Stimulated activated CD8-positive, alpha-beta memory T cell treated with anti-CD3 and anti-CD28 coated beads, Interleukin-7, amount 100 ng/mL, for 1 hour (primary cell): ENCODE measurements around the gene ZNF646.

Experiments
- DNase-seq, 2 donors: peaks; one replicate each; pipeline ENCODE4 v3.0.0-alpha.2; 2020; ENCODE audit warnings: low read depth in 2 of 2

Gene ZNF646

DNA sequence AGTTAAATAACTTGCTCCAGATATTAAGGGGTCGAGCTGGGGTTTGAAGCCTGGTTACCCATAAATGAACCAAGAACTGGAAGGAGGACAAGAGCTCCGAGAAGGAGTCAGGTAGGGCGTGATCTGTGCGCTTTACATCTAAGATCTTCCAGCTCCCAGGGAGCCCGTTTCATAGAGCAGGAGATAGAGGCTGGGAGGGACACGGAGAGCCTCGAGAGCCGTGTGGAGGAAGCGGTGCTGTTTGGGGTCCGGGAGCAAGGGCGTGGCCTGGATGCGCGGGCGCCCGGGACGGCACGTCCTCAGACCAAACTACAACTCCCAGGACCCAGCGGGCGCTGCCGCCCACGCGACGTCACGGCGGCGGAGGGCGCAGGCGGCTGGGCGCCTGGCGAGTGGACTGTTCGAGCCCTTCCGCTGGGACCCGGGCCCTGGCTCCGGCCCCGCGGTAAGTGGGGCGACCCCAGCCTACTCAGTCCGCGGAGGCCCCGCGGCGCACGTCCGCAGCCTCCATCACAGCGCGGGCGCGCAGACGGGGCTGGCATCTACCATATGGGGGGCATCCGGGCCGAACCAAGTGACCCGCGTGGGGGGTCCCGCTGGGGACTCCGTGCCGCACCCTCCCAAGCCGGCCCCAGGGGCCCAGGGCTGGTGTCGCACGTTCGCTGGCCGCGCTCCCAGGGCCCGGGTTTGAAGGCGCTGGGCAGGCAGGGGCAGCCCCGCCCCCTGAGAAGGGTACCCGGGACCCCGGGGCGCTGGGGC lies 34.0 kb downstream of the ZNF646 start, which contains the start of gene BCKDK:
BCKDK (plus strand) TSS at position 352 of the 759 bp plus-strand sequence. CDS start 838 bp downstream, outside the sequence.
- peak in 1 of 2 donors; percentile 40 for DNase-seq

DNA sequence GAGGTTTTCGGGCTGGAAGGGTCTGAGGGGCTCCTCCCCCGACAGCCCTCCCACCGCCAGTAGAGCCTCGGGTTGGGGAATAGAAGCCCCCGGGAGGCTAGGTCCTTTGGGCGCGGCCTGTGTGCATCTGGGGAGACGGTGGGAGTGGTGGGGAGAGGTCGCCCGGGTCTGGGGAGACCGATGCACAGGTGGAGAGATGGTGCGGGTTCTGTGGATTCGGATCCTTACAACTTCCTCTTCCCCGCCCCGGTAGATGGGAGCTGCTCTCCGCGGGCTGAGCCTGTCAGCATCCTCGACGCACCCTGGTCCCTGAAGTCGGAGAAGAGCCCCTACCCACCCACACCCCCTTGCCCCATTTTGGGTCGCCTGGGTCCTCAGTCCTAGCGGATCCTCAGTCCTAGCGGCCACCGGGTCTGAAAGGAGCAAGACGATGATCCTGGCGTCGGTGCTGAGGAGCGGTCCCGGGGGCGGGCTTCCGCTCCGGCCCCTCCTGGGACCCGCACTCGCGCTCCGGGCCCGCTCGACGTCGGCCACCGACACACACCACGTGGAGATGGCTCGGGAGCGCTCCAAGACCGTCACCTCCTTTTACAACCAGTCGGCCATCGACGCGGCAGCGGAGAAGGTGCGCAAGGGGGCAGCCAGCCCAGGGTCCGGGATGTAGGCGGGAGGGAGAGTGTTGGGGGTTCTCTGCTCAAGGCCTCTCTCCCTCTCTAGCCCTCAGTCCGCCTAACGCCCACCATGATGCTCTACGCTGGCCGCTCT lies 34.8 kb downstream of the ZNF646 start:
- DNase-seq: no peak

DNA sequence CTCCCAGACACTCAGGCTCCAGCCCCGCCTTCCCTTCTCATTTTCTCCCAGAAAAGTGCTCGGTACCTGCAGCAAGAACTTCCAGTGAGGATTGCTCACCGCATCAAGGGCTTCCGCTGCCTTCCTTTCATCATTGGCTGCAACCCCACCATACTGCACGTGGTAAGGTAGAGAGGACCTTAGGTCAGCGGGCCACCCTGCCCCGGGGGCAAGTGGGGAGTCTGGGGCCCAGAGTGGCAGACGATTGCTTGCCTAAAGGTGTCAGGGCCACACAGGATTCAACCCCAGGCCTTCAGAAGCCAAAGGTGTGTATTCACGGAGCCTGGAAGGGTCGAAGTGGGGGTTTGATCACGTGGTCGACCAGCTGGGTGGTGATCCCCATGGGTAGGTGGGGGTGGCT lies 35.4 kb downstream of the ZNF646 start:
- no peak for DNase-seq

DNA sequence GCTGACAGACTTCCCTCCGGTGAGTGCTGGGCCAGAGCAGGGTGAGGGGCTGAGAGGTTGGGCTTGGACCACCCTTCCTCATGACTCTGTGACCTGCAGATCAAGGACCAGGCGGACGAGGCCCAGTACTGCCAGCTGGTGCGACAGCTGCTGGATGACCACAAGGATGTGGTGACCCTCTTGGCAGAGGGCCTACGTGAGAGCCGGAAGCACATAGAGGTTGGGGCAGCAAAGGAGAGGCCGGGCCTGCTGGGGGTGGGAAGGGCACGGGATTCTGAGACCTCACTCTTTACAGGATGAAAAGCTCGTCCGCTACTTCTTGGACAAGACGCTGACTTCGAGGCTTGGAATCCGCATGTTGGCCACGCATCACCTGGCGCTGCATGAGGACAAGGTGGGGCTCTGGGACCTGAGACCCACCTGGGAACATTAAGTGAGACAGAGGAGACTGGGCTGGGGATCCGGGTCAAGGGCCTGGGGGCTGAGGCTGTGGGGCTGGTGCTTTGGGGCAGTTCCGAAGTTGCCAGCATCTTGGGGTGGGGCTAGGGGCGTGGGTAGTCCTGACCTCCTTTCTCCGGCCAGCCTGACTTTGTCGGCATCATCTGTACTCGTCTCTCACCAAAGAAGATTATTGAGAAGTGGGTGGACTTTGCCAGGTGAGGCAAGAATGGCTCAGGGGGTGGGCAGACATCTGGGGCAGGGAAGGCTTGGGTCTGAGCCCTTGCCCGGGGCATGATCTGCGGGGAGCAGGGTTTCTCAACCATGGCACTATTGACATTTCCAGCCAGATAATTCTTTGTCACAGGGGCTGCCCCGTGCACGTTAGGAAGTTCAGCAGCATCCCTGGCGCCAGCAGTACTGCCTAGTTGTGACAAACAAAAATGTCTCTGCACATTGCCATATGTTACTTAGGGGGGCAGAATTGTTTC lies 36.1 kb downstream of the ZNF646 start:
- DNase-seq: no peak

DNA sequence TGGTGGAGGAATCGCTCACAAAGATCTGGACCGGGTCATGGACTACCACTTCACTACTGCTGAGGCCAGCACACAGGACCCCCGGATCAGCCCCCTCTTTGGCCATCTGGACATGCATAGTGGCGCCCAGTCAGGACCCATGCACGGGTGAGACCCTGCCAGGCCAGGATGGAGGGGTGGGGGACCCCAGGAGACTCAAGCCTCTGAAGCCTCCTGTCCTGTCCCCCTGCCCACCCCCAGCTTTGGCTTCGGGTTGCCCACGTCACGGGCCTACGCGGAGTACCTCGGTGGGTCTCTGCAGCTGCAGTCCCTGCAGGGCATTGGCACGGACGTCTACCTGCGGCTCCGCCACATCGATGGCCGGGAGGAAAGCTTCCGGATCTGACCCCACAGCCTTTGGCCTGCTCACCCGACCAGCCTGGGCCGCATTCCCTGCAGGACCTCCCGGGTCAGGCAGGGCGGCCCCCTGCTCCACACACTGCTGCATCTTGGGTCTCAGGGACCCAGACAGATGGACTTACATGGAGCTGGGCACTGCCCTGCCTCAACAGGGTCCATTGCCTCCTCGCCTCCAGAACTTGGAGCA lies 37.8 kb downstream of the ZNF646 start:
- DNase-seq: no peak

DNA sequence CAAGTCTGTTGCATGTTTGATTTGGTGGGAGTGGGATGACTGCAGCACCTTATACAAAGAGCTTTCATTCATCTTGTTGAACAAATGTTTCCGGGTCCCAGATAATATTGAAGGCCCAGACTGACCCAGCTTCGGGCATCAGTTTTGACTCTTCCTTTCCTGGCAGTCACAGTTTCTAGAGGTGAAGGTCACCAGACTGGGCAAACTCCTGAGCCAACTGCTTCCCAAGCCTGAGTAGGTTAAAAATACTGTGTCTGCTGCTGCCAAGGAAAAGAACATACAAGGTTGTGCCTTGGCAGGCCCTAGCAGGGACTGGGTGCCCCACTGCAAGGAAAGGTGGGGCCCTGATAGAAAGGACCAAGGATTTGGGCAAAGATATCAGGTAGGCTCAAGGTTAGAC lies 38.5 kb downstream of the ZNF646 start:
- no peak for DNase-seq

DNA sequence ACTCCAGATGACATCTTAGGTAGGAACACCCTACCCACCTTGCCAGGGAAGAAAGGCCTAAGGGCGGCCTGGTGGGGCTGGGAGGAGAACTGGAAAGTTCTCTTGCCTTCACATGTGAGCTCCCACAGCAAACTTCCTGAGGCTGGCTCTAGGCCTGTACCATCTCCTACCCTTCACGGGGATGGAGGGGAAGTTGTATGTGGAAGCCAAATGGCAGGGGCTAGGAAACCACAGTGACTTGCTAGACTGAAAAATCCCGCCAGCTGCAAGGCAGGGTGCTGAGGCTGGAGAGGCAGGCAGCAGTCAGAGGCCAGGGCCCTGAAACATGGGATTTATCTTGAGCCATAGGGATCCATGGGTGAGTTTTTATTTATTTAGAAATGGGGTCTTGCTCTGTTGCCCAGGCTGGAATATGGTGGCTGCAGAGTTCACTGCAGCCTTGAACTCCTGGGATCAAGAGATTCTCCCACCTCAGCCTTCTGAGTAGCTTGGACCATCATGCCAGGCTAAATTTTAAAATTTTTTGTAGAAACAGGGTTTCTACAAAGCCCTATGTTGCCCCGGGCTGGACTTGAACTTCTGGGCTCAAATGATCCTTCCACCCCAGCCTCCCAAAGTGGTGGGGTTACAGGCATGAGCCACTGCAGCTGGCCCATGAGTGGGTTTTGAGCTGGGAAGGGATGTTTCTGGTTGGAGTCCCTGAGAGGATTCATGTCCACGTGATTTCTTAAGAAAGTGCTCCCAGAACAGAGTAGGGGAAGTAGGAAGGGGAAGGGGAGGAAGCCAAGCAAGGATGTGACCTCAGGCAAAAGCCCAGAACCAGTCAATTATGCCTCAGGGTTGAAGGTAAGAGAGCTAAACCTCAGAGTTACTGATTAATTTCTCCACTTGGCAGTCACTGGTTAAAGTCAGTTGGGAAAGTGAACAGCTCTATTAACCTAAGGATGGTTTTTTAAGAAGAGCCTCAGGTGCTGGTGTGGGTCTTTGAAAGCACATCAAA lies 39.2 kb downstream of the ZNF646 start:
- DNase-seq: no peak

DNA sequence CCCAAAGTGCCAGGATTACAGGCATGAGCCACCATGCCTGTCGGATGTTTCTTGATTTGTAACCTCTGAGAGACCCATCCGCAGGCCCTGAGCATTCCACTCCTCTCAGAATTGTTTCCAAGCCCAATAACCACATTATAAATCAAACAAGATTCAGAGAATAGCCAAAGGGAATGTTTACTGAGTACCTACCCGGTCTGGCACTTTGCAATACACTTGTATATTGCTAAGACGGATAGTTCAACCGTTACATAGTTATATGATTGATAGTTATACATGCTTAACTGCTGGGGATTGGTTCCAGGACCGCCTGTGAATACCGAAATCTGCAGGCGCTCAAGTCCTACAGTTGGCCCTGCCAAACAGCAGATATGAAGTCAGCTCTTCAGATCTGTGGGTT lies 40.2 kb downstream of the ZNF646 start:
- no peak for DNase-seq

DNA sequence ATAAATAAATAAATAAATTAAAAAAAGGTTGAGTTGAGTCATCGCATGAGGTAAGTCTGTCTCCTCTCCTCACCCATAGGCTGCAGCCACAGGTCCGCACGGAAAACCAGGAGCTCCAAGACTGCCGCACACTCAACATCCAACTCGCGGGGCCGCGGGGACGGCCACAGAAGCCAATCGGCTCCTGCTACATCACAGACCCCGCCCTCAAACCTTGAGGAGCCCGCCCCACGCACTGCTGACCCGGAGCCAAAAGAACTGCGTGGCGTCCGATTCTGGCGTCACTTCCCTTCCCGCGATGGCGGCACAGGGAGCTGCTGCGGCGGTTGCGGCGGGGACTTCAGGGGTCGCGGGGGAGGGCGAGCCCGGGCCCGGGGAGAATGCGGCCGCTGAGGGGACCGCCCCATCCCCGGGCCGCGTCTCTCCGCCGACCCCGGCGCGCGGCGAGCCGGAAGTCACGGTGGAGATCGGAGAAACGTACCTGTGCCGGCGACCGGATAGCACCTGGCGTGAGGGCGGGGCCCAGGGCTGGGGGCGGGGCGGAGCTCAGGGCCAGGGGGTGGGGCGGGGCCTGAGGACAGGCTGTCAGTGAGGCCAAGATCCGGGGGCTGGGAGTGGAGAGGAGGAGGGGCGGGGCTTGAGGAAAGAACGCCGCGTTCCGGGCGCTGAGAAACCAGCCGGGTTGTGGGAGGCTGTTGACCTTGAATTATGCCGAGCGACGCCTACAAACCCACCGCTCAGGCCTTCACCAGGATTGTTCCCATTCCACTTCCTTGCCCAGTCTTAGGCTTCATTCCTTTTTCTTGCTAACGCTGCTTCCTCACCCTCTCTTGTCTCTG lies 43.4 kb downstream of the ZNF646 start, which contains the start of gene KAT8:
KAT8 (plus strand) TSS at position 281 of the 839 bp plus-strand sequence; CDS start at position 299, 18 bp downstream.
- DNase-seq: peak; percentile 87 to 92

DNA sequence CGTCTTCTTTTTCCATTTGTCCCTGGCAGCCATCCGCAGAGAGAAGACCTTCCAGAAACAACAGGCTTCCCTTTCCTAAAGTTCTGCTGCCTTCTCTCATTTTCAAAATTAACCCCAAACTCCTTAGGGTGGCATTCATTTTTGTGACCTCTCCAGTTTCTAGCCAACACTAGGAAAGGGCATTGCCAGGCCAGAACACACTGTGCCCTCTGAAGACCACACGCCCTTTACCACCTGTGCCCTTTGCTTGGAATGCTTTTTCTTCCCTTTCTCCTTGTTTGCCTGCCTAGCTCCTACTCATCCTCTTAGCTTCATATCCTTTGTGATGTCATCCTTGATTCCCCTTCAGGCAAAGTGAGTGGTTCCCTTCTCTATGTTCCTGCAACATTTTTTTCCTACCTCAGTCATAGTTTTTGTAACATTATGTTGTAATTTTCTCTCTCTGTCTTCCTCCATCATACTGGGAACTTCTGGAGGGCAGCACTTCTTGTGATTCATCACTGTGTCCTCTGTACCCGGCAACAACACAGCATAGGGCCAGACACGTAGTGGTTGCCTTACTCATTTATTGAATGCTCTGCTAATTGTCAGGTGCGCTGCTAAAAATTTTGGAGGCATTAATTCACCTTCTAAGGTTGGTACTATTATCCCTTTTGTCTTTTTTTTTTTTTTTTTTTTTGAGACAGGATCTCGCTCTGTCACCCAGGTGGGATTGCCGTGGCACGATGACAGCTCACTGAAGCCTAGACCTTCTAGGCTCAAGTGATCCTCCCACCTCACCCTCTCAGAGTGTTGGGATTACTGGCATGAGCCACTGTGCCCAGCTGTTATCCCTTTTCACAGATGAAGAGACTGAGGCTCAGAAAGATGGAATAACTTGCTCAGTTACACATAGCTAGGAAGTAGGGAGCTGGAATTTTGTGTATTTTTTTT lies 44.3 kb downstream of the ZNF646 start:
- no peak for DNase-seq

DNA sequence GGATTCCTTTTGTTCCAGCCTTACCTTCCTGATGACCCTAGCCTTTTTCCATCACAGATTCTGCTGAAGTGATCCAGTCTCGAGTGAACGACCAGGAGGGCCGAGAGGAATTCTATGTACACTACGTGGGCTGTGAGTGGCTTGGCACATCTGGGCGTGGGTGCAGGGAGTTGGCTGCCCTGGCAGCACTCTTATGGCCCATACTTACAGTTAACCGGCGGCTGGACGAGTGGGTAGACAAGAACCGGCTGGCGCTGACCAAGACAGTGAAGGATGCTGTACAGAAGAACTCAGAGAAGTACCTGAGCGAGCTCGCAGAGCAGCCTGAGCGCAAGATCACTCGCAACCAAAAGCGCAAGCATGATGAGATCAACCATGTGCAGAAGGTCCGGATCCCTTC lies 45.9 kb downstream of the ZNF646 start:
- DNase-seq: no peak

DNA sequence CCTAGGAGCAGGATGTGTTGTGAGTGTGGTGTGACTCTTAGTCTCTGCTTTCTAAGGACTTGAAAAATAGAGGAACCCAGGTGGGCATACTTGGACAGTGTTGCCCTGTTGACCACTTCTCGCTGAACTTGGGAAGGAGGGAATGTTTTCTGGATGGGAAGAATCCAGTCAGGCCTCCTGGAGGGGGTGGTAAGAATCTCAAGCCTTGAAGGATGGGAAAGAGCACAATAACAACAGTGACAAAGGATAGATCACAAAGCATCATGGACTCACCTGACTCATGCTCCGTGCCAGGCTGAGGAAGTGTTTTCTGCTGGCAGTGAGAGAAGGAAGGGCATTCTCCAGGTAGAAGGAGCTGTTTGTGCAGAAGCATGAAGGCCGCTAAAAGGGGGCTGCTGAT lies 51.6 kb downstream of the ZNF646 start:
- DNase-seq: no peak

DNA sequence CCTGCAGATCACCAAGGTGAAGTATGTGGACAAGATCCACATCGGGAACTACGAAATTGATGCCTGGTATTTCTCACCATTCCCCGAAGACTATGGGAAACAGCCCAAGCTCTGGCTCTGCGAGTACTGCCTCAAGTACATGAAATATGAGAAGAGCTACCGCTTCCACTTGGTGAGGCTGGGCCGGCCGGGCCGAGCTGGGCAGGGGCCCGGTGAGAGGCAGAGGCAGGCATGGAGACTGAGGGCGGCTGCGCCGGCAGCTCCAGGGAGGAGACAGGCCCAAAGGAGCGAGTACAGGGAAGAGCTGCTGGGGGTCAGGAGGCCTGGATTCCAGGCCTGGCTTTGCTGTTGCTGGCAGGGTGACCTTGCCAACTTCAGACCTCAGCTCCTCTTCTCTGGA lies 53.0 kb downstream of the ZNF646 start:
- no peak for DNase-seq

DNA sequence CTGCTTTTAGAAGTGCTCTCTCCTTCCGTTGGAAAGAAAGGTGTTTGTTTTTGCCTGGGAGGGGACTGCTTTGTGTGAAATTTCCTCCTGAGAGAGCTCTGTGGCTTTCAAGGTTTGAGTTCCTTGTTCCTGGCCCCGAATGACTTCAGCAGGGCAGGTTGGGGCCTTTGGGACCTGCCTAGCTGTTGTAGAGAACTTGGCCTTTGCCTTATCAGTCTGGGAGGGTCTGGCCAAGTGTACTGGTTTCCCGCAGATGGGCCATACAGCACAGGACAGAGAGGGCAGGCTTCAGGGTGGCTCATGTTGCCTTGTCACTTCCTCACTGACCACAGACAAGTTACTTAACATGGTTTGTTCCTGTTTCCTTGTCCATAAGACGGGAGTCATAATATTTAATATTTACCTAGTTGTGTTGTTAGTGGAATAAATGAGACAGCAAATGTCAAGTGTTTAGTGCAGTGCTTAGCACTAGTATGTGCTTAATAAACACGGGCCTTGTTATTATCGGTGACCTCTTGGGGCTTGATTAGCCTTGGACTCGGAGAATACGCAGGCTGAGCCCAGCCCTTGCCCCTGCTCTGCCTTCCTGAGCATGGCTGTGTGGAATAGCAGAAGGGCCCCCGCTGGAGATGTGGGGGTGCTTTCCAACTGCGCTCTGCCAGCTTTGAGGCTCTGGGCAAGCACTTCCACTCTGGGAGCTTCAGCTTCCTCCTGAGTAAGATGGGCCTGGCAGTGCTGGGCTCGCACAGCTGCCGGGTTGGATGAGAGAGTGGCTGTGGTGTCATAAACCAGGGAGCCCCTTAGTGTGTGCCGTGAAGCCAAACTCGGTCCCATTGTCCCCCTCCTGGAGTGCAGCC lies 54.7 kb downstream of the ZNF646 start:
- no peak for DNase-seq

DNA sequence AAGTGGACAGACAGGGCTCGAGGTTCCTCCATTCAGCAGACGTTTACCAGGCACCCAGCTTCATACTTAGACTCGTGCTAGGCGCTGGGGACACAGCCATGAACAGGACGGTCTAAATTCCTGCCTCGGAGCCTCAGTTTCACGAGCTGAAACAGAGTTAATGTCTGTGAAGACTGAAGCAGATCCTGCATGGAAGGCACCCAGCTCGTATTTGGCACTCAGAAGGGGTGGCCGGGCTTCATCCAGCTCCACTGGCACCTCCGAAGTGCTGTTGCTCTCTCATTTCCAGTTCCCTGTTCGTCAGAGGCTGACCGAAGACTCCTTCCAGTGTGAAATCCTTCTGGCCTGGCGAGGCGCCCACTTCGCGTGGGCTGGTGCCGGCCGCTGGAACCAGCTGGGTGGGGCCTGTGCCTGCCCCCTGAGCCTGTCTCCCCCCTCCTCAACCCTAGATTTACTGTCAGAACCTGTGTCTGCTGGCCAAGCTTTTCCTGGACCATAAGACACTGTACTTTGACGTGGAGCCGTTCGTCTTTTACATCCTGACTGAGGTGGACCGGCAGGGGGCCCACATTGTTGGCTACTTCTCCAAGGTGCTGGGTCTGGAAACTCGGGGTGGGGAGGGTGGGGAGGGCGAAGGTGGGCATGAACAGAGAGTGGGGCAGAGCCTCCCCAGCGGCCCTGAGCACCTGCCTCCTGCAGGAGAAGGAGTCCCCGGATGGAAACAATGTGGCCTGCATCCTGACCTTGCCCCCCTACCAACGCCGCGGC lies 55.5 kb downstream of the ZNF646 start:
- no peak for DNase-seq

DNA sequence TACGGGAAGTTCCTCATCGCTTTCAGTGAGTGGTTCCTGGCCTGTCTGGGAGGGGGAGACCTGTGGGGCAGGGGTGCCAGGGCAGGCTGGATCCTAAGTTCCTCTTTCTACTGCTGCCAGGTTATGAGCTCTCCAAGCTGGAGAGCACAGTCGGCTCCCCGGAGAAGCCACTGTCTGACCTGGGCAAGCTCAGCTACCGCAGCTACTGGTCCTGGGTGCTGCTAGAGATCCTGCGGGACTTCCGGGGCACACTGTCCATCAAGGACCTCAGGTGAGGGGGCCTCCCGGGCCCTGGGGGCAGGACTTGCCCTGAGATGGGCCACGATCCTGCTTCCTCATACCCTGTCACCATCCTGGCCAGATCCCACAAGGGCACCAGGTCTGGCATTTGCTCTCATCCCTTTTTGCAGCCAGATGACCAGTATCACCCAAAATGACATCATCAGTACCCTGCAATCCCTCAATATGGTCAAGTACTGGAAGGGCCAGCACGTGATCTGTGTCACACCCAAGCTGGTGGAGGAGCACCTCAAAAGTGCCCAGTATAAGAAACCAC lies 56.2 kb downstream of the ZNF646 start:
- no peak for DNase-seq
